ENCODE measurements around the gene DDA1. TPM values are rescaled to one million over a fixed set of nuclear protein-coding genes. Genes with fewer than 3 reads are reported as not detected.

The DDA1 gene
- total and polyA plus RNA-seq, 10 of the 15 experiments (the other 5 are each of a cell fraction or from before 2014, with no cell fraction given) = 0.76 to 71.0 (median 39.4) TPM

GRCh38 chr19:17305517-17306284, 3.7 kb upstream of the DDA1 start, which contains the start of gene MRPL34:
Gene MRPL34 (plus strand): TSS chr19:17305872. CDS start chr19:17305893, 21 bp downstream.
- H3K79me2 ChIP-seq (ENCODE audit: control insufficient read depth, insufficient read depth, low read length) = peaks cover 24% of the 10 kb centered on the region
- ChIA-PET RAD21 (ENCODE audit: unreplicated experiment) (interaction anchor here (0.5 to 1.3 kb wide), 12 partner anchors 9 to 254 kb away, joined by 3 to 14 read pairs (median 4); partner anchors contain the start of genes ANO8, BABAM1 and MVB12A), SMC1A (ENCODE audit: uncharacterized antibody, unreplicated experiment) (interaction anchor here (0.8 to 2.1 kb wide), 9 partner anchors 11 to 146 kb away, joined by 3 to 8 read pairs (median 4); partner anchors contain the start of genes ANO8 and MVB12A), POLR2A (interaction anchor here (0.6 to 2.9 kb wide), 22 partner anchors 13 to 1248 kb away, joined by 3 to 12 read pairs (median 4); partner anchors contain the start of genes ANO8 and BST2), CTCF (interaction anchor here (0.7 to 5.0 kb wide), 16 partner anchors 9 to 180 kb away, joined by 3 to 43 read pairs (median 4); partner anchors contain the start of genes ANO8, BABAM1 and BST2)
- H3K4me3 ChIP-seq = peak within 1 kb of the TSS; percentile 83
- H3K4me2 ChIP-seq (ENCODE audit: control insufficient read depth, insufficient read depth) = peak within 1 kb of the TSS; percentile 88
- H4K20me1 ChIP-seq (ENCODE audit: control insufficient read depth, insufficient read depth) = peaks cover 3% of the 10 kb centered on the region; the same call in 1 of the 2 replicates
- no peaks in the 10 kb centered on the region for H3K27me3 ChIP-seq (replicated peaks in 1 of 2; ENCODE audit: control insufficient read depth in 2 of 2, insufficient read depth in 2 of 2, low read length in 1 of 2)
- DNase-seq (ENCODE audit: low read depth, low spot score) (peak; percentile 99), ATAC-seq (peak; percentile 79), FAIRE-seq (peak; percentile 96)
- no peaks in the 10 kb centered on the region for H3K36me3 ChIP-seq (ENCODE audit: control insufficient read depth in 2 of 2, insufficient read depth in 2 of 2, low read length in 1 of 2)
- peak within 1 kb of the TSS; percentile 84 for H3K9ac ChIP-seq (ENCODE audit: control insufficient read depth, insufficient read depth, low read length)
- intact Hi-C loops (cut with micrococcal nuclease; ENCODE audit: unreplicated experiment) = loop anchor here (10.0 kb wide), 1 partner anchor 411 kb away; no protein-coding TSS in a partner anchor
- TSS peak; percentile 67 for BruUV-seq (replicated peaks)
- WGBS (ENCODE audit: insufficient coverage, insufficient replicate concordance, low lambda C conversion rate, missing lambda C conversion rate) = under 1% methylated on average over 53 of the region's 55 CpGs
- H3K9me3 ChIP-seq (replicated peaks; ENCODE audit: control insufficient read depth, insufficient read depth, low read length) = no peaks in the 10 kb centered on the region
- H3K4me1 ChIP-seq (ENCODE audit: control insufficient read depth, insufficient read depth, low read length) = peaks cover 22% of the 10 kb centered on the region
- peak within 1 kb of the TSS; percentile 84 for H3K27ac ChIP-seq (ENCODE audit: control insufficient read depth, insufficient read depth)
- H2AFZ ChIP-seq (ENCODE audit: control insufficient read depth, low read depth, low read length) = peak within 1 kb of the TSS; percentile 98
- in situ Hi-C loops (cut with MboI) = no loop called here
- TF ChIP-seq USF1 (IDR thresholded peaks at IDR 0.05; ENCODE audit: borderline replicate concordance, extremely low read length, insufficient read depth, low read depth, low read length) = peak; percentile 80
- no peak for TF ChIP-seq ZNF384 (IDR thresholded peaks at IDR 0.05; ENCODE audit: borderline replicate concordance, low read depth, low read length)
- TF ChIP-seq CHD1 (IDR thresholded peaks at IDR 0.05; ENCODE audit: low read depth, low read length) = no peak
- TF ChIP-seq CREM (IDR thresholded peaks at IDR 0.05; ENCODE audit: low read depth) = peak; percentile 12; the same call in 1 of the 2 replicates
- TF ChIP-seq GABPA (IDR thresholded peaks at IDR 0.05; ENCODE audit: low read depth) = no peak
- TF ChIP-seq RUNX3 (IDR thresholded peaks at IDR 0.05; ENCODE audit: low read length) = 0 out of 2 replicates have a peak, but pooled peaks have one; percentile 56
- no peak for TF ChIP-seq RBBP5 (conservative IDR thresholded peaks at IDR 0.05)
- no peak for TF ChIP-seq JUND (IDR thresholded peaks at IDR 0.05; ENCODE audit: low read depth, low read length)
- no peak for TF ChIP-seq ZNF592 (IDR thresholded peaks at IDR 0.05)
- TF ChIP-seq SRF (IDR thresholded peaks at IDR 0.05; ENCODE audit: low read depth in 2 of 2, low read length in 2 of 2) = no peak
- peak; percentile 80 for TF ChIP-seq HCFC1 (IDR thresholded peaks at IDR 0.05; ENCODE audit: low read length)
- no peak for TF ChIP-seq SKIL (IDR thresholded peaks at IDR 0.05; ENCODE audit: low read depth, poor library complexity, severe bottlenecking)
- no peak for TF ChIP-seq KDM1A (IDR thresholded peaks at IDR 0.05; ENCODE audit: borderline replicate concordance)
- TF ChIP-seq PBX3 (IDR thresholded peaks at IDR 0.05; ENCODE audit: insufficient replicate concordance, low read depth, low read length) = no peak

All from GM12878 (cell line).